Mesenchymal stem cell (in vitro differentiated cells and primary cell): ENCODE results near the gene SNX30.

ENCODE experiments used
- DNase-seq: peaks from one replicate; pipeline ENCODE4 v3.0.0-alpha.2; 2013
- H2AFZ ChIP-seq: one replicate; pipeline ENCODE4 v1.6.1; 2013; ENCODE audit warnings: low read depth, mild to moderate bottlenecking, control low read depth, inconsistent platforms, low read length, moderate library complexity
- H2AK5ac ChIP-seq: 2 replicates; pipeline ENCODE4 v1.6.1; 2013; ENCODE audit warnings: low read length, moderate library complexity, mild to moderate bottlenecking, inconsistent platforms; ENCODE audit not compliant: severe bottlenecking
- H2BK120ac ChIP-seq: one replicate; pipeline ENCODE4 v1.6.1; 2013; ENCODE audit warnings: low read depth, mild to moderate bottlenecking, inconsistent platforms, low read length, moderate library complexity
- H2BK12ac ChIP-seq, 2 experiments: one replicate each; pipeline ENCODE4 v1.6.1; 2013; ENCODE audit warnings: inconsistent platforms in 2 of 2, low read length in 2 of 2, mild to moderate bottlenecking in 2 of 2, moderate library complexity in 2 of 2, control low read depth in 1 of 2
- H2BK15ac ChIP-seq: one replicate; pipeline ENCODE4 v1.6.1; 2013; ENCODE audit warnings: mild to moderate bottlenecking, low read depth, inconsistent platforms; ENCODE audit not compliant: poor library complexity, severe bottlenecking
- H2BK5ac ChIP-seq: 2 replicates; pipeline ENCODE4 v1.6.1; 2013; ENCODE audit warnings: low read depth, mild to moderate bottlenecking, low read length, control low read depth, inconsistent platforms; ENCODE audit not compliant: poor library complexity, severe bottlenecking
- H3K14ac ChIP-seq, 2 experiments: one replicate each; pipeline ENCODE4 v1.6.1; 2013; ENCODE audit warnings: inconsistent platforms in 2 of 2, low read length in 2 of 2, control low read depth in 1 of 2, mild to moderate bottlenecking in 1 of 2, moderate library complexity in 1 of 2
- H3K18ac ChIP-seq, 2 experiments: one replicate each; pipeline ENCODE4 v1.6.1; 2013; ENCODE audit warnings: inconsistent platforms in 2 of 2, low read length in 2 of 2, control low read depth in 1 of 2, low read depth in 1 of 2, mild to moderate bottlenecking in 1 of 2
- H3K23ac ChIP-seq, 2 experiments: one replicate each; pipeline ENCODE4 v1.6.1; 2013; ENCODE audit warnings: inconsistent platforms in 2 of 2, low read length in 2 of 2, mild to moderate bottlenecking in 2 of 2, moderate library complexity in 2 of 2, control low read depth in 1 of 2
- H3K27ac ChIP-seq: 2 replicates; pipeline ENCODE4 v1.5.1; 2013; ENCODE audit warnings: mild to moderate bottlenecking, moderate library complexity, low read length, control low read depth, inconsistent platforms; ENCODE audit not compliant: poor library complexity, severe bottlenecking
- H3K27me3 ChIP-seq, 2 experiments: 2 replicates each; pipeline versions ENCODE4 v1.6.1 to v1.7.0; 2013; ENCODE audit warnings: low read length in 2 of 2, mild to moderate bottlenecking in 2 of 2, moderate library complexity in 2 of 2, control low read depth in 1 of 2, inconsistent platforms in 1 of 2; ENCODE audit not compliant: control insufficient read depth in 1 of 2, insufficient read depth in 1 of 2
- H3K36me3 ChIP-seq, 2 experiments: 2 replicates each; pipeline versions ENCODE4 v1.6.1 to v1.7.0; 2013; ENCODE audit warnings: low read length in 2 of 2, control low read depth in 1 of 2, inconsistent platforms in 1 of 2, low read depth in 1 of 2, mild to moderate bottlenecking in 1 of 2; ENCODE audit not compliant: insufficient read depth in 2 of 2, control insufficient read depth in 1 of 2
- H3K4ac ChIP-seq, 2 experiments: one replicate each; pipeline ENCODE4 v1.6.1; 2013; ENCODE audit warnings: inconsistent platforms in 2 of 2, low read length in 2 of 2, mild to moderate bottlenecking in 2 of 2, moderate library complexity in 2 of 2, control low read depth in 1 of 2, low read depth in 1 of 2
- H3K4me1 ChIP-seq: 2 replicates; pipeline ENCODE4 v1.6.1; 2013; ENCODE audit warnings: low read depth, low read length, control low read depth; ENCODE audit not compliant: control insufficient read depth, insufficient read depth
- H3K4me2 ChIP-seq: 2 replicates; pipeline ENCODE4 v1.6.1; 2013; ENCODE audit warnings: low read length, mild to moderate bottlenecking, inconsistent platforms; ENCODE audit not compliant: poor library complexity, severe bottlenecking
- H3K4me3 ChIP-seq, 2 experiments: 2 replicates each; pipeline versions ENCODE4 v1.5.1 to v1.7.0; 2013; ENCODE audit warnings: low read length in 2 of 2, mild to moderate bottlenecking in 2 of 2, control low read depth in 1 of 2, low read depth in 1 of 2; ENCODE audit not compliant: insufficient read depth in 1 of 2
- H3K79me1 ChIP-seq: replicated peaks from 2 replicates; pipeline ENCODE4 v1.6.1; 2013; ENCODE audit warnings: mild to moderate bottlenecking, control low read depth, low read length, inconsistent platforms; ENCODE audit not compliant: poor library complexity, severe bottlenecking
- H3K9ac ChIP-seq: 2 replicates; pipeline ENCODE4 v1.7.0; 2013; ENCODE audit warnings: mild to moderate bottlenecking, low read length, moderate library complexity
- H3K9me3 ChIP-seq: 2 replicates; pipeline ENCODE4 v1.7.0; 2013; ENCODE audit warnings: mild to moderate bottlenecking, low read length; ENCODE audit not compliant: control insufficient read depth
- H4K8ac ChIP-seq: one replicate; pipeline ENCODE4 v1.6.1; 2013; ENCODE audit warnings: inconsistent platforms, mild to moderate bottlenecking, low read length, moderate library complexity
- H4K91ac ChIP-seq: one replicate; pipeline ENCODE4 v1.6.1; 2013; ENCODE audit warnings: mild to moderate bottlenecking, low read length, inconsistent platforms
- WGBS: methylation state at CpG from one replicate; pipeline ENCODE4 v1.1.7; 2013; ENCODE audit warnings: mixed read lengths; 5-methylcytosine and 5-hydroxymethylcytosine counted together

The SNX30 gene

DNA sequence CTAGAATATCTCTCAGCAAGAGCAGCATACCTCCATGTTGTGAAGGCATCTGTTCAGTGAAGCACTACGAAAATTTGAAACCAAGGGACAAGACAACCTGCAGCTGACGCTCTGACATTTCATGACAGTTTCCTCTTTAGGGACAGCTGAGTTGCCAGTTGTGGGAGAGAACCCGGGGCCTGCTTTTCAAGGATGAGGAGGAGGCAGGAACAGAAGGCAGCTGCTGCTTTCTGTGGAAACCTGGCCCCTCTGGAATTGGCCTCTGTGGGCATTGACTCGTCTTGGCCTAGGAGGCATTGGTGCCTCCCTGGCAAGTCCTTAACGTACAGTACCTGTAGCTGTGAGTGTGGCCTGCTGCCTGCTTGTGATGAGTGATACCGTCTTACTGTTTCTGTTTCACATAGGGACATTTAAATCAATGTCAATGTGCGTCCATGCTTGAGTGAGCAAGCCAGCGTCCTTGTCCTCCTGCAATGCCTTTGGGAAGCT is 118.5 kb downstream of the SNX30 start:
- Histone ChIP-seq H4K8ac (no peak overlapping the region), H2BK5ac (no peak overlapping the region), H3K27me3 (no peaks in the 10 kb centered on the region), H3K4me1 (peaks cover 2% of the 10 kb centered on the region), H3K9ac (no peak overlapping the region), H2BK120ac (no peak overlapping the region), H3K27ac (no peak overlapping the region), H3K14ac (no peak overlapping the region), H3K18ac (no peak overlapping the region), H3K79me1 (no peaks in the 10 kb centered on the region), H3K4ac (no peak overlapping the region), H3K9me3 (no peaks in the 10 kb centered on the region), H2BK15ac (no peak overlapping the region), H2BK12ac (no peak overlapping the region), H3K36me3 (peaks cover 22 to 36% of the 10 kb centered on the region in 2 experiments), H3K23ac (no peak overlapping the region), H2AK5ac (no peak overlapping the region), H3K4me3 (no peak overlapping the region), H4K91ac (no peak overlapping the region), H2AFZ (no peak overlapping the region), H3K4me2 (no peak overlapping the region)
- 70% methylated on average over 8 of the region's 8 CpGs for WGBS
- no peak for DNase-seq

DNA sequence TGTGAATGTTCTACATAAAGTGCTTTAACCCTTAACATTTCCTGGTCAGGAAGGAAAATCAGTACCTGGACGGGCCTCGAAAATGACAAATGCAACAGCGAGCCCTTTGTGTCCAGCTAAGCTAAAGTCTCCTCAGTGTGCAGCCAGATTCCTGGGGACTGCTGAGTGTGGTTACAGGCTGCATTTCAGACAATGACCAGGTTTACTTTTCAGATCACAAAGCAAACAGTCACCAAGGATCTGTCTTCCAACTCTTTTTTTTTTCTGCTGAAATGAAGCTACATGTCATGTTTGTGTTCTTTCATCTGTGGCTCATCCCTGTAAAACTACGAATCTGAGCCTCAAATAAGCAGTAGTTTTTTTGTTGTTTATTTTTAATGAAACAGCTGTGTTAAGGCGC is 119.4 kb downstream of the SNX30 start:
- Histone ChIP-seq H3K27ac (no peak overlapping the region), H2AFZ (no peak overlapping the region), H3K14ac (no peak overlapping the region), H3K9ac (no peak overlapping the region), H3K4me1 (peaks cover 2% of the 10 kb centered on the region), H3K18ac (no peak overlapping the region), H2BK5ac (no peak overlapping the region), H3K4me3 (no peak overlapping the region), H4K8ac (no peak overlapping the region), H3K23ac (no peak overlapping the region), H2BK15ac (no peak overlapping the region), H3K9me3 (no peaks in the 10 kb centered on the region), H3K27me3 (no peaks in the 10 kb centered on the region), H3K36me3 (peaks cover 17 to 36% of the 10 kb centered on the region in 2 experiments), H3K4ac (no peak overlapping the region), H2AK5ac (no peak overlapping the region), H4K91ac (no peak overlapping the region), H3K4me2 (no peak overlapping the region), H3K79me1 (no peaks in the 10 kb centered on the region), H2BK12ac (no peak overlapping the region), H2BK120ac (no peak overlapping the region)
- 96% methylated on average over 5 of the region's 5 CpGs for WGBS
- no peak for DNase-seq

DNA sequence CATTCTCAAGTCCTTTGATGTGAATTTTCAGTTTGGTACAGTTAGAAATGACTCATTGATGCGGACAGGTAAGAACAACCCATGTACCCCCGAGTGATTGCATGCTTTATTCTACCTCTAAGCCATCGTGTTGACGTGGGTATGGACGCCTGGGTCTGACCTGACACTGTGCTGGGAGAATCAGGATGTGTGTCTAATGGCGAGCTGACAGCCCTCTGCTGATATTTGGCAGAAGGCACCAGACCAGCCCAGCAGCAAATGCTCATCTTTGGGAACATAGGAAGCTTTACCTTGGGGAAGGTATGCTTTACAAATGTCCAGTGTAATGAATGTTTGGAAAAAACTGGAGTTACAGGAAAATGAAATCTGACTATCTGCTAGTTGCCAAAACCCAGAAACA is 120.0 kb downstream of the SNX30 start:
- no peaks in the 10 kb centered on the region for H3K9me3 ChIP-seq
- H4K91ac ChIP-seq, result no peak overlapping the region
- H3K4me2 ChIP-seq, result no peak overlapping the region
- no peak overlapping the region for H4K8ac ChIP-seq
- no peak overlapping the region for H3K4me3 ChIP-seq
- no peaks in the 10 kb centered on the region for H3K27me3 ChIP-seq
- H2BK120ac ChIP-seq, result no peak overlapping the region
- H2AK5ac ChIP-seq, result no peak overlapping the region
- no peak overlapping the region for H3K9ac ChIP-seq
- no peak overlapping the region for H3K14ac ChIP-seq
- no peak overlapping the region for H3K27ac ChIP-seq
- H3K18ac ChIP-seq, result no peak overlapping the region
- 94% methylated on average over 6 of the region's 6 CpGs for WGBS
- no peak overlapping the region for H2BK12ac ChIP-seq
- H3K36me3 ChIP-seq, result peaks cover 13 to 41% of the 10 kb centered on the region in 2 experiments
- H3K79me1 ChIP-seq, result no peaks in the 10 kb centered on the region
- H3K4me1 ChIP-seq, result peaks cover 2% of the 10 kb centered on the region
- H3K4ac ChIP-seq, result no peak overlapping the region
- H3K23ac ChIP-seq, result no peak overlapping the region
- no peak overlapping the region for H2BK5ac ChIP-seq
- H2BK15ac ChIP-seq, result no peak overlapping the region
- H2AFZ ChIP-seq, result no peak overlapping the region
- DNase-seq, result no peak

DNA sequence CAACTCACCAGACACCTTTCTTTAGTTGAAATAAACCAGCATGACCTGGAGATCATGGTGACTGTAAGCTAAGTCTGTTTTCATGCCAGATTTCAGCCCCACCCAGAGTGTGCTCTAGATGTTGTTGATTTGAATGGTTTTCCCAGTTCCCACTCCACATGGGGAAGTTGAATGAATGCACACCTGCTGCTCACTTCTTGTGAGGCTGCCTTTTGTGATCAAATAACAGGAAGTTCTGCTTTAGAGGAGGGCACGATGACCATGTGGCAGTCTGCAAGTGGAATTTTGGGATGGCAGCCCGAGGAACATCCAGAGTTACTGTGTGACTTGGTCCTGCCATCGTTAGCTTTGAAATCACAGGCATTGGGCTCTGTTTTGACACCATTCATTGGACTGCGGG is 121.5 kb downstream of the SNX30 start:
- no peak overlapping the region for H3K4ac ChIP-seq

More for the DNA sequence above, 121.5 kb downstream of the SNX30 start:
- H3K27ac ChIP-seq, result no peak overlapping the region
- no peak overlapping the region for H3K14ac ChIP-seq
- no peaks in the 10 kb centered on the region for H3K27me3 ChIP-seq
- H2AFZ ChIP-seq, result no peak overlapping the region
- no peaks in the 10 kb centered on the region for H3K79me1 ChIP-seq
- peaks cover 2% of the 10 kb centered on the region for H3K4me1 ChIP-seq
- H3K4me3 ChIP-seq, result no peak overlapping the region
- no peaks in the 10 kb centered on the region for H3K9me3 ChIP-seq
- no peak overlapping the region for H3K4me2 ChIP-seq
- no peak overlapping the region for H4K91ac ChIP-seq
- H3K36me3 ChIP-seq, result peaks cover 13 to 40% of the 10 kb centered on the region in 2 experiments
- DNase-seq, result no peak
- H2BK15ac ChIP-seq, result no peak overlapping the region
- no peak overlapping the region for H3K18ac ChIP-seq
- no peak overlapping the region for H4K8ac ChIP-seq
- H3K9ac ChIP-seq, result no peak overlapping the region
- H2BK5ac ChIP-seq, result no peak overlapping the region
- H2BK12ac ChIP-seq, result no peak overlapping the region
- H2BK120ac ChIP-seq, result no peak overlapping the region
- H2AK5ac ChIP-seq, result no peak overlapping the region
- no peak overlapping the region for H3K23ac ChIP-seq
- WGBS, result 73% methylated on average over 4 of the region's 4 CpGs
